DMS53 treated with DMSO at 0.1 percent for 48 hours (cell line): ENCODE data around the gene EMC10.
A peak's percentile ranks its signal among the peaks of the same experiment; 100 is the strongest.
"Not testable (repeated sequence)": the region's sequence is repeated elsewhere in the genome, so short reads cannot be mapped to it uniquely, and the experiment has no call there.

Experiments used
- DNase-seq: peaks from one replicate; lab custom pipeline; 2025; ENCODE audit not compliant: unreplicated experiment; lab: John Stamatoyannopoulos, UW

Gene EMC10

DNA sequence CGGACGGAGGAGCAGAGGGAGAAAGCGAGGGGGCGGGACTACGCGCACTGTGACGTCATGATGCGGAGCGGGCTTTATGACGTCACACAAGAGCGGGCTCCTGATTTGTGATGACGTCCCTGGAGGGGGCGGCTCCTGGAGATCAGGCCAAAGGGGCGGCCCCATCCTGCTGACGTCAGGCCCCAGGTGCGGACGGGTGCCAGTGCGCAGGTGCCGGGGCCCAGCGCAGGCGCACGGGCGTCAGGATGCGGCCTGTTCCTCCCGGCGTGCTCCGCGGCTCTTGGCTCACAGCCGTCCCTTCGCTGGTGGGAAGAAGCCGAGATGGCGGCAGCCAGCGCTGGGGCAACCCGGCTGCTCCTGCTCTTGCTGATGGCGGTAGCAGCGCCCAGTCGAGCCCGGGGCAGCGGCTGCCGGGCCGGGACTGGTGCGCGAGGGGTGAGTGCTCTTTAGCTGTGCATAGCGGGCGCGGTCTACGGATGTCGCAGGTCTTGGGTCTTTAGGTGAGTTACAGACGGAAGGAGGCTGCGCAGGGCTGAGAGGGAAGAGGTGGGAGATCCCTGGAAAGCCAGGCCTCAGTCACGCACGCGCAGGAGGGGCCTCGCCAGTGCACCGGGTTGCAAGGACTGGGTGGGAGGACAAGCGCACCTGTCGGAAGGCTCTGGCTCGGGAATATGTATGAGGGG is at the start of gene EMC10, which contains the start of gene GARIN5A:
Gene EMC10 (plus strand): TSS at position 284 of the 683 bp plus-strand sequence. CDS start 38 bp downstream, at position 322.
Gene GARIN5A (minus strand): TSS at position 625 of the 683 bp plus-strand sequence. CDS start 460 bp downstream, at position 165.
- peak; percentile 58 for DNase-seq

DNA sequence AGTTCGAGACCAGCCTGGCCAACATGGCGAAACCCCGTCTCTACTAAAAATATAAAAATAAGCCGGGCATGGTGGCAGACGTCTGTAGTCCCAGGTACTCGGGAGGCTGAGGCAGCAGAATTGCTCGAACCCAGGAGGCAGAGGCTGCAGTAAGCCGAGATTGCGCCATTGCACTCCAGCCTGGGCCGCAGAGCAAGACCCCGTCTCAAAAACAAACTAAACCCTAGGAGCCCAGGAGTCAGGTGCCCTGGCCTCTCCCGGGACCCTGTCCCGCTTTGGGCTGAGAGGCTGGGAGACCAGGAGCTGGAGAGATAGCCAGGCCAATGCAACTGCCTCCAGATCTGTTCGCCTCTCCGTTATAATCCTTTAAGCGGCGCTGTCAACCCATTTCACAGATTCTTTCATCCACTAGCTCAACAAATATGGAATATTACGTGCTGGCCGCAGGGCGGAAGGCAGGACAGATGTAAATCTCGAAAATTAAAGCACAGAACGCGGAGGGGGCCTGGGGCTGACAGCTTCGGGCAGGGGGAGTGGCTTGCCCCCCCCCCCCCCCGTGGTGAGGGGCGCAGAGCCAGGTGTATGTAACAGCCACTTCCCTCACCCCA is 48.9 kb upstream of the EMC10 start:
- no peak for DNase-seq

DNA sequence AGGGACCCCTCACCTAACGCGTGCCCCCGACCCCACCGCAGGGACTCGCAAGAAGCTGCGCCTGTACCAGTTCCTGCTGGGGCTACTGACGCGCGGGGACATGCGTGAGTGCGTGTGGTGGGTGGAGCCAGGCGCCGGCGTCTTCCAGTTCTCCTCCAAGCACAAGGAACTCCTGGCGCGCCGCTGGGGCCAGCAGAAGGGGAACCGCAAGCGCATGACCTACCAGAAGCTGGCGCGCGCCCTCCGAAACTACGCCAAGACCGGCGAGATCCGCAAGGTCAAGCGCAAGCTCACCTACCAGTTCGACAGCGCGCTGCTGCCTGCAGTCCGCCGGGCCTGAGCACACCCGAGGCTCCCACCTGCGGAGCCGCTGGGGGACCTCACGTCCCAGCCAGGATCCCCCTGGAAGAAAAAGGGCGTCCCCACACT is 48.3 kb upstream of the EMC10 start:
- no peak for DNase-seq

- DNase-seq, result no peak
These were observed 47.4 kb upstream of the EMC10 start for GRCh38 chr19:50428772-50429463.

- peak; percentile 13 for DNase-seq
These were observed 45.4 kb upstream of the EMC10 start for GRCh38 chr19:50430888-50431342.

- DNase-seq, result peak; percentile 45
These were observed 44.7 kb upstream of the EMC10 start for GRCh38 chr19:50431343-50432220.

GRCh38 chr19:50432221-50433028 is 43.9 kb upstream of the EMC10 start, which contains the start of gene MYBPC2:
TSS of gene MYBPC2 (plus strand) at chr19:50432892. CDS start at chr19:50432954, 62 bp downstream.
- no peak for DNase-seq

GRCh38 chr19:50433201-50434180 is 42.8 kb upstream of the EMC10 start:
- DNase-seq, result no peak

GRCh38 chr19:50434525-50434924 is 41.8 kb upstream of the EMC10 start:
- no peak for DNase-seq

GRCh38 chr19:50435221-50435620 is 41.1 kb upstream of the EMC10 start:
- DNase-seq, result no peak

DNA sequence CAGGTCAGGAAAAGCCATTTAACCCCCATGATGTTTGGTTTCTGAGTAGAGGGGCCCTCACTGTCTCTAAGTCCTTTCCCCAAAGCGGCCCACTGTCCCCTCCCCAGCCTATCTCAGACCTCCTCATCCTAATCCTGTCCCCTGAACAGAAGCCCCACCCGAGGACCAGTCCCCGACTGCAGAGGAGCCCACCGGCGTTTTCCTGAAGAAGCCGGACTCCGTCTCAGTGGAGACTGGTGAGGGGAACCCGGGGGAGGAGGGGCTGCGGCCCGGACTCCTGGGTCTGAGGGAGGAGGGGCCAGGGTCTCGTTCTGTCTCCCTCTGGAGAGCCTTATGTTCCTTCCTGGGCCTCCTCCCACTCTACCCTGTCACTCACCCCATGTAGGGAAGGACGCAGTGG is 40.7 kb upstream of the EMC10 start:
- no peak for DNase-seq

DNA sequence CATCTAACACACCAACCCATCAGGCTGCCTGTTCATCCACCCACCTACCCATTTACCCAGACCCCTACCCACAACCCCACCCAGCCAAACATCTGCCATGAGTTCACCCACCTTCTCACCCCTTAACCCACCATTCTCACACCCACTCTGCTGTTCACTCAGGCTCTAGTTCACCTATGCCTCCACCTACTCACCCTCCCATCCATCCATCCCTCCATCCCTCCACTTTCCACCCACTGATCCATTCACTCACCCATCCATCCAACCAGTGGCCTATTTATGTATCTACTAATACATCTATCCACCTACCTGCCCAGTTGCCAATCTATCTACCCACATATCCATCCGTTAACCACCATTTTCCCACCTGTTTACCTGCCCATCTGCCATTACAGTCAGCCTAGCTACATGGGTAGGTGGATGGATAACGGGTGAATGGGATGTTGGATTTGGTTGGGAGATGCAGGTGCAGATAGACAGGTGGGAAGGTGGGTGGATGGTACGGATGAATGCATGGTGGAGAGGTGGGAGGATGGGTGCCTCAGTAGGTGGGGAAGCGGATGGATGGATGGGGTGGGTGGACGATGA is 38.4 kb upstream of the EMC10 start:
- DNase-seq, result no peak

- DNase-seq, result not testable (repeated sequence)
These were observed 37.2 kb upstream of the EMC10 start for GRCh38 chr19:50439130-50439529.

DNA sequence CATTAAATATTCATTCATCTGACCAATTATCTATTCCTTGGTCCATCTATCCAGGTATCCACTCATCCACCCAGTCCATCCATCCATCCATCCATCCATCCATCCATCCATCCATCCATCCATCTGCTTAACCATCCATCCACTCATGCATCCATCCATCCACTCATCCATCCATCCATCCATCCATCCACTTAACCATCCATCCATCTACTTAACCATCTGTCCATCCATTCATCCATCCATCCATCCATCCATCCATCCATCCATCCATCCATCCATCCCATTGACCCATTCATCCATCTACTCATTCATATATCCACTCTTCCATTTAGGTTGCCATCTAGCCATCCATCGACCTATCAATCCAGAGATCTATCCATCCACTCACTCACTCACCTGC is 32.2 kb upstream of the EMC10 start:
- no peak for DNase-seq

DNA sequence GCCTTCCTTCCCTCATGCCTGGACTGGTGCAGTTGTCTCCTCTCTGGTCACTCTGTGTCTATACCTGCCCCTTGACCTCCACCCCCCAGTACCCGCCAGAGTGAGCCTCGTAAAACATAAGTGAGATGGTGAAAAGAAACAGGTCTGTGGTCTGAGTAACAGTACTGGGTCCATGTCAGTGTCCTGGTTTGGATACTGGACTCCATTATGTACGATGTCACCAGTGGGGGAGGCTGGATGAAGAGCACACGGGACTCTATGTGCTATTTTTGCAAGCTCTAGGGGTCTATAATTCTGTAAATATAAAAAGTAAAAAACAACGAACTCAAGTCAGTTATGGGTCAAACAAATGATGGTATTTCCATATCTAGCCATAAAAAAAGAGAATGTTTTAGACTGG is 29.3 kb upstream of the EMC10 start:
- no peak for DNase-seq

- DNase-seq, result no peak
These were observed 28.6 kb upstream of the EMC10 start for GRCh38 chr19:50447750-50448149.

- DNase-seq, result no peak
These were observed 26.9 kb upstream of the EMC10 start for GRCh38 chr19:50449236-50449899.
